ENCODE measurements around the gene HCAR3. TPM values are rescaled to one million over a fixed set of nuclear protein-coding genes. Genes with fewer than 3 reads are reported as not detected.

Gene HCAR3
- total and polyA plus RNA-seq, 2 of the 8 experiments (the other 6 are each of a cell fraction or from before 2014, with no cell fraction given), result not detected

DNA sequence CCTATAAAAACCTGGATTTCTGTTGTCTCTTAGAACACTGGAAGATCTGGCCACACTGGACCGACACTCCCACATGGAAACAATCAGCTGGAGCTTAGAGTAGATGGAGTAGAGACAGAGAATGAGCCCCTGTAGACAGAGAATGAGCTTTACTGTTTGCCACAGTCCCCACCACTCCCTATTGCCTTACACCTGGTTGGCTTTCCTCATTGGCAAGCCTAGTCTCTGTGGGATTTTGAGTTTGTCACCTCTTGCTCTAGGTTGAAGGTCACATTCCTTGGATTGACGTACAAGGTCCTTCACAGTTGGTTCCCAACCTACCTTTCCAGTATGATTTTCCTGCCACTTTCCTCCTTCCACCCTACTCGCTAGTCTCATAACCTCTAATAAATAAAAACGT is 16.0 kb upstream of the HCAR3 start:
- H3K4me1 ChIP-seq (replicated peaks in 1 of 4; ENCODE audit: control insufficient read depth in 3 of 4, insufficient read depth in 4 of 4, low read length in 3 of 4), result no peaks in the 10 kb centered on the region; a peak in 1 of 7 replicates
- H3K9me3 ChIP-seq (ENCODE audit: insufficient read depth in 2 of 2, low read depth in 1 of 2, low read length in 1 of 2), result no peaks in the 10 kb centered on the region
- H3K14ac ChIP-seq (ENCODE audit: insufficient read length), result no peak overlapping the region
- DNase-seq (ENCODE audit: low read depth in 1 of 2, low spot score in 2 of 2), result no peak
- H4K91ac ChIP-seq (replicated peaks; ENCODE audit: insufficient read length, low read length), result no peak overlapping the region
- H3K4me3 ChIP-seq (ENCODE audit: extremely low read depth in 1 of 4, insufficient read depth in 2 of 4, low read depth in 3 of 4, low read length in 4 of 4), result no peak overlapping the region
- H3K56ac ChIP-seq (replicated peaks; ENCODE audit: insufficient read length, low read depth, low read length), result no peak overlapping the region
- H3K9ac ChIP-seq (replicated peaks in 1 of 4; ENCODE audit: extremely low read depth in 1 of 4, low read depth in 3 of 4, low read length in 3 of 4), result no peak overlapping the region
- no peak overlapping the region for H3K27ac ChIP-seq (ENCODE audit: low read depth, low read length)
- no peaks in the 10 kb centered on the region for H3K36me3 ChIP-seq (ENCODE audit: control insufficient read depth in 2 of 4, insufficient read depth in 4 of 4, low read length in 3 of 4)
- H2AK5ac ChIP-seq (ENCODE audit: low read depth, low read length), result no peak overlapping the region
- POLR2A ChIA-PET (ENCODE audit: partially characterized antibody), result interaction anchor here (1.2 kb wide), 1 partner anchor 14 kb away, joined by 4 read pairs; no protein-coding TSS in a partner anchor
- no peak overlapping the region for H3K4ac ChIP-seq (replicated peaks; ENCODE audit: insufficient read length, low read depth, low read length)
- no peak overlapping the region for H2BK5ac ChIP-seq (ENCODE audit: low read depth, low read length)
- no peak overlapping the region for H2BK120ac ChIP-seq (replicated peaks; ENCODE audit: low read depth, low read length)
- no peak overlapping the region for H2BK12ac ChIP-seq (ENCODE audit: low read depth, low read length)
- H3K23ac ChIP-seq (ENCODE audit: insufficient read length), result no peak overlapping the region
- no peaks in the 10 kb centered on the region for H4K20me1 ChIP-seq (replicated peaks in 1 of 2; ENCODE audit: control insufficient read depth in 1 of 2, insufficient read depth in 2 of 2, low read length in 2 of 2)
- no peak for FAIRE-seq
- no peak overlapping the region for H4K8ac ChIP-seq (ENCODE audit: extremely low read depth, insufficient read depth, low read length)
- WGBS, 2 experiments (ENCODE audit: extremely low coverage in 1 of 2, insufficient coverage in 1 of 2, insufficient read length in 1 of 2, insufficient replicate concordance in 2 of 2, low coverage in 1 of 2, low lambda C conversion rate in 2 of 2, missing lambda C conversion rate in 1 of 2), result 99% methylated on average over 4 of the region's 4 CpGs; no CpG with 5 or more reads in 1 of the 2 experiments
- no peaks in the 10 kb centered on the region for H3K79me2 ChIP-seq (ENCODE audit: control insufficient read depth in 1 of 2, insufficient read depth in 2 of 2, low read length in 2 of 2)
- no peak overlapping the region for H4K5ac ChIP-seq (ENCODE audit: insufficient read length, low read depth, low read length)
- CTCF ChIA-PET (ENCODE audit: partially characterized antibody), result interaction anchor here (1.5 kb wide), 1 partner anchor 14 kb away, joined by 3 read pairs; no protein-coding TSS in a partner anchor
- no peak overlapping the region for H2BK15ac ChIP-seq (ENCODE audit: low read length)
- no peaks in the 10 kb centered on the region for H3K23me2 ChIP-seq (ENCODE audit: low read depth, low read length)
- H3K18ac ChIP-seq (ENCODE audit: extremely low read depth, low read length), result no peak overlapping the region
- H3K27me3 ChIP-seq (replicated peaks in 1 of 4; ENCODE audit: control insufficient read depth in 3 of 4, extremely low read depth in 1 of 4, insufficient read depth in 3 of 4, low read length in 3 of 4), result no peaks in the 10 kb centered on the region
- no peaks in the 10 kb centered on the region for H3K79me1 ChIP-seq (ENCODE audit: low read depth, low read length)
- no peak overlapping the region for H2BK20ac ChIP-seq (ENCODE audit: low read length)
- no peak overlapping the region for H2AFZ ChIP-seq (ENCODE audit: low read length)
- H3K4me2 ChIP-seq (ENCODE audit: insufficient read depth in 1 of 2, low read depth in 2 of 2, low read length in 2 of 2), result no peak overlapping the region
- no peak for TF ChIP-seq BACH1 (IDR thresholded peaks at IDR 0.05; ENCODE audit: low read length)
- TF ChIP-seq CEBPB (IDR thresholded peaks at IDR 0.05; ENCODE audit: low read depth, low read length), result no peak
- TF ChIP-seq RNF2 (IDR thresholded peaks at IDR 0.05; ENCODE audit: borderline replicate concordance, low read depth, low read length, missing control alignments, poor library complexity, severe bottlenecking), result no peak
- no peak for TF ChIP-seq SIN3A (conservative IDR thresholded peaks at IDR 0.05 in 1 of 2, IDR thresholded peaks at IDR 0.05 in 1 of 2; ENCODE audit: low read depth in 1 of 2, low read length in 2 of 2)
- TF ChIP-seq RFX5 (IDR thresholded peaks at IDR 0.05; ENCODE audit: borderline replicate concordance, low read depth, low read length), result no peak
- TF ChIP-seq SP4 (IDR thresholded peaks at IDR 0.05; ENCODE audit: low read length), result no peak
- TF ChIP-seq CREB1 (IDR thresholded peaks at IDR 0.05), result no peak
- TF ChIP-seq PHF8 (conservative IDR thresholded peaks at IDR 0.05; ENCODE audit: low read depth, low read length), result no peak
- no peak for TF ChIP-seq MAFK (IDR thresholded peaks at IDR 0.05; ENCODE audit: low read depth, low read length)
- no peak for TF ChIP-seq SAP30 (IDR thresholded peaks at IDR 0.05; ENCODE audit: insufficient read depth, insufficient replicate concordance, low read length)
- no peak for TF ChIP-seq TAF1 (IDR thresholded peaks at IDR 0.05; ENCODE audit: low read depth, low read length)
- TF ChIP-seq SP1 (IDR thresholded peaks at IDR 0.05; ENCODE audit: low read depth, low read length), result no peak
- TF ChIP-seq CBX8 (IDR thresholded peaks at IDR 0.05; ENCODE audit: borderline replicate concordance, low read depth, low read length), result no peak
- TF ChIP-seq NRF1 (IDR thresholded peaks at IDR 0.05; ENCODE audit: low read depth, low read length), result no peak
- TF ChIP-seq KDM4A (IDR thresholded peaks at IDR 0.05; ENCODE audit: low read depth, low read length, severe bottlenecking), result no peak

All from H1 (cell line).